Measurements from ENCODE around the gene TMEM119. TPM values are rescaled to one million over a fixed set of nuclear protein-coding genes. Genes with fewer than 3 reads are reported as not detected.
"Not testable (repeated sequence)": the region's sequence is repeated elsewhere in the genome, so short reads cannot be mapped to it uniquely, and the experiment has no call there.

TMEM119 gene
- total RNA-seq, 4 donors from 2014 or later = 0.24 to 10.9 (median 6.3) TPM

DNA sequence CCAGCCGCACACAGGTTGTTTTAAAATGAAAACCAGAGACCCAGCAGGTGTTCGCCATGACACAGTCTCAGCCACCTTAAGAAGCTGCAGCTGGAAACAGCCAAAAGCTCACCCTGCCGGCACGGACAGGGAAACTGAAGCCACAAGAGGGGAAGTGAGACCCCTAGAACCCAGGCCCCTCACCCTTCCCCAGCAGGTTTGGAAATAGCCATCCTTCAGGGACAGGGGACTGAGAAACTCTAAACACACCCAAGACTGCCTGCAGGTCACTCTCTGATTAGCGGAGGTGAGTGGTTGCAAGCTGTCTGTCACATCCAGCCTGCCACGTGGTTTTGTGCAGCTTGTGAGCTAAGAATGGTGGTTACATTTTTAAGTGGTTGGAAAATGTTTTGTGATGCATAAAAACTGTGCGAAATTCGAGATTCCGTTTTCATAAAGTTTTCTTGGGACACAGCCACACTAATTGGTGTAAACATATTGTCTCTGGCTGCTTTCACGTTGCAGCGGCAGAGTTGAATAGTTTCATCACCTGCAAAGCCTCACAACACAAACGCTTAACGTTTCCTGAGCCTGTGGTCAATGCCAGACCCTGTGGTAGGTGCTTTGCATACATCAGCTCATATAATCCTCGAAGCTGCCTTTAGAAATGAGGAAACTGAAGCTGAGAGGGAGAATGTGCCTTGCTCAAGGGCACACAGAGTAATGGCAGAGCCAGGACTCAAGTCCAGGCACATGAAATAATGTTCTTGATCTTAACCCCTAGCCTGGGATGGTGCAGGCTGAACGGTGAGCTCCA lies 37.5 kb upstream of the TMEM119 start:
- Histone ChIP-seq H3K4me1 (peaks cover 31% of the 10 kb centered on the region), H3K36me3 (no peaks in the 10 kb centered on the region), H3K27me3 (peaks cover 5% of the 10 kb centered on the region), H3K9me3 (no peaks in the 10 kb centered on the region), H3K4me3 (no peak overlapping the region), H3K27ac (peak overlapping the region; percentile 7)
- TF ChIP-seq POLR2A (IDR thresholded peaks at IDR 0.05) (no peak), EP300 (IDR thresholded peaks at IDR 0.05) (no peak), POLR2AphosphoS5 (IDR thresholded peaks at IDR 0.05) (no peak)
- TF ChIP-seq, protein P1, sequence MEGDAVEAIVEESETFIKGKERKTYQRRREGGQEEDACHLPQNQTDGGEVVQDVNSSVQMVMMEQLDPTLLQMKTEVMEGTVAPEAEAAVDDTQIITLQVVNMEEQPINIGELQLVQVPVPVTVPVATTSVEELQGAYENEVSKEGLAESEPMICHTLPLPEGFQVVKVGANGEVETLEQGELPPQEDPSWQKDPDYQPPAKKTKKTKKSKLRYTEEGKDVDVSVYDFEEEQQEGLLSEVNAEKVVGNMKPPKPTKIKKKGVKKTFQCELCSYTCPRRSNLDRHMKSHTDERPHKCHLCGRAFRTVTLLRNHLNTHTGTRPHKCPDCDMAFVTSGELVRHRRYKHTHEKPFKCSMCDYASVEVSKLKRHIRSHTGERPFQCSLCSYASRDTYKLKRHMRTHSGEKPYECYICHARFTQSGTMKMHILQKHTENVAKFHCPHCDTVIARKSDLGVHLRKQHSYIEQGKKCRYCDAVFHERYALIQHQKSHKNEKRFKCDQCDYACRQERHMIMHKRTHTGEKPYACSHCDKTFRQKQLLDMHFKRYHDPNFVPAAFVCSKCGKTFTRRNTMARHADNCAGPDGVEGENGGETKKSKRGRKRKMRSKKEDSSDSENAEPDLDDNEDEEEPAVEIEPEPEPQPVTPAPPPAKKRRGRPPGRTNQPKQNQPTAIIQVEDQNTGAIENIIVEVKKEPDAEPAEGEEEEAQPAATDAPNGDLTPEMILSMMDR (IDR thresholded peaks at IDR 0.05) = no peak
- DNase-seq (ENCODE audit: low spot score in 2 of 2) = peak; percentile 32 to 63
- 44% methylated on average over 15 of the region's 15 CpGs for WGBS

DNA sequence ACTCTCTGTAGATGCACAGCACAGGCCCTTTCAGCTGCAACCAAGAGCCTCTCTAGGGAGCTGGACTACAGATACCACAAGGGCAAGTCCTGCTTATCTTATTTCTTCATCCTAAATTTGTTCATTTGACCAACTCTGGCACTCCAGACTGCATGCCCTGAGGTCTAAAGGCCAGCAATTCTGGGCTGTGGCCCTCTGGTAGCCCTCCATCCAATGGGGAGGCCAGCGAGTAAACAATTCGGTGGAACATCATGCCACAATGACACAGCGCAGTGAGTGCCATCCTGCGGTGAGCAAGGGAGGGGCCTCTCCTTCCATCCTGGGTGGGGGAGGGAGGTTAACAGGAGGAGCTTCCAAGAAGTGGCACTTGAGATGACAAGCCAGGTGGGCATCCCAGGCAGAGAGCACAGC lies 36.5 kb upstream of the TMEM119 start:
- 78% methylated on average over 4 of the region's 4 CpGs for WGBS
- Histone ChIP-seq H3K4me3 (no peak overlapping the region), H3K4me1 (peaks cover 42% of the 10 kb centered on the region), H3K27ac (peak overlapping the region; percentile 2), H3K36me3 (no peaks in the 10 kb centered on the region), H3K9me3 (no peaks in the 10 kb centered on the region), H3K27me3 (peaks cover 5% of the 10 kb centered on the region)
- peak; percentile 62 to 72 for DNase-seq (ENCODE audit: low spot score in 2 of 2)
- TF ChIP-seq, protein P1 (IDR thresholded peaks at IDR 0.05) = no peak
- TF ChIP-seq EP300 (IDR thresholded peaks at IDR 0.05) (no peak), POLR2AphosphoS5 (IDR thresholded peaks at IDR 0.05) (no peak), POLR2A (IDR thresholded peaks at IDR 0.05) (no peak)

DNA sequence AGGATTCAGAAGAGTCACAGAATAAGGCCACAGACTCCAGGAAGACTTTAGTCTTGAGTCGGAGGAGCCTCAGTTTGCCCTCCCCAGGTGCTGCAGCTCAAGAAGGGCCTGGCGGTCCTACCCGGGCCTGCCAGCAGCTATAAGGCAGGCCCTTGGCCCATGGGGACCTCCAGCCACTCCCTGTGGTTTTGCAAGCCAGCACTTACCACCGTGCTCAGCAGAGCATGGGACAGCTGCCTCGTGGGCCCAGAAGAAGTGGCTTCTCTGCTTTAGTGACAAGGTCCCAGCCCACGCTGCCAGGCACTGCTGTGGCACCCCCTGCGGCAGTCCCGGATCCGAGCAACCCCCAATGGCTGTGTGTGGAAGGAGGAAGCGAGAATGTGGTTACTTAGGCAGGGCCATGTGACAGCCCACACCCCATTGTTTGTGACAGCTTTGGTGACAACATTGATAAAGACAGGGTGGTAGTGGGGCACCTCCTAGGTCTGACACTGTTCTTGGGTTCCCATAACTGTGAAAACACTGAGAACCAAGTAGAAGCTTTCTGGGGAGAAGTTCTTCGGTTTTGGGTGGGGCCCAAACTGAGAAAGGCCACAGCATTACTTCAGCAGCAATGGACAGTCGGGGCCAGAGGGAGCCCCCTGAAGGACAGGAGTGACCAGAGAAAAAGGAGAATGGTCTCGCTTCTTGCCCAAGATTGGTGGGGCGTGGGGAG lies 35.8 kb upstream of the TMEM119 start, which contains the start of gene SELPLG:
SELPLG (minus strand) TSS at position 361 of the 715 bp plus-strand sequence. CDS start 9,587 bp downstream, outside the sequence.
- DNase-seq (ENCODE audit: low spot score in 2 of 2) = peak; percentile 74 to 82
- Histone ChIP-seq H3K4me1 (peaks cover 43% of the 10 kb centered on the region), H3K27me3 (peaks cover 5% of the 10 kb centered on the region), H3K27ac (peak within 1 kb of the TSS; percentile 2), H3K9me3 (no peaks in the 10 kb centered on the region), H3K36me3 (no peaks in the 10 kb centered on the region), H3K4me3 (peak within 1 kb of the TSS; percentile 11)
- TF ChIP-seq, protein P1 (IDR thresholded peaks at IDR 0.05) = no peak
- TF ChIP-seq POLR2AphosphoS5 (IDR thresholded peaks at IDR 0.05) = no peak
- no peak for TF ChIP-seq EP300 (IDR thresholded peaks at IDR 0.05)
- TF ChIP-seq POLR2A (IDR thresholded peaks at IDR 0.05) = no peak
- WGBS = 82% methylated on average over 11 of the region's 14 CpGs

DNA sequence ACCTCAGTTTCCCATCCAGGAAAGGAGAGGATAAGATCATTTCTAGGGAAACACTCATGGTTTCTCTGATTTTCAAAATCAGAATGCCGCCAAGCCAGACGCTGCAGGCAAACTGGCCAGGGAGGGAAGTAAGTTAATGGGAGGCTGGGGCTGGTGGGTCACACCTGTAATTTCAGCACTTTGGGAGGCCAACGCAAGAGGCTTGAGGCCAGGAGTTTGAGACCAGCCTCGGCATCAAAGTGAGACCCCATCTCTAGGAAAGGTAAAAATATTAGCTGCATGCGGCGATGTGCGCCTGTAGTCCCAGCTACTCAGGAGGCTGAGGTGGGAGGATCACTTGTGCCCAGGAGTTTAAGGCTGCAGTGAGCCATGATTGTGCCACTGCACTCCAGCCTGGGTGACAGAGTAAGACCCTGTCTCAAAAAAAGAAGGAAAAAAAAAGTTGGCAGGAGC lies 35.2 kb upstream of the TMEM119 start:
- H3K27me3 ChIP-seq = peaks cover 5% of the 10 kb centered on the region
- peak overlapping the region; percentile 2 for H3K27ac ChIP-seq
- H3K9me3 ChIP-seq = no peaks in the 10 kb centered on the region
- peak overlapping the region; percentile 11 for H3K4me3 ChIP-seq
- H3K4me1 ChIP-seq = peaks cover 43% of the 10 kb centered on the region
- DNase-seq (ENCODE audit: low spot score in 2 of 2) = peak; percentile 21 to 70
- WGBS = 91% methylated on average over 7 of the region's 7 CpGs
- H3K36me3 ChIP-seq = no peaks in the 10 kb centered on the region
- TF ChIP-seq, protein P1 (IDR thresholded peaks at IDR 0.05) = no peak
- TF ChIP-seq POLR2AphosphoS5 (IDR thresholded peaks at IDR 0.05) (no peak), EP300 (IDR thresholded peaks at IDR 0.05) (no peak), POLR2A (IDR thresholded peaks at IDR 0.05) (no peak)

DNA sequence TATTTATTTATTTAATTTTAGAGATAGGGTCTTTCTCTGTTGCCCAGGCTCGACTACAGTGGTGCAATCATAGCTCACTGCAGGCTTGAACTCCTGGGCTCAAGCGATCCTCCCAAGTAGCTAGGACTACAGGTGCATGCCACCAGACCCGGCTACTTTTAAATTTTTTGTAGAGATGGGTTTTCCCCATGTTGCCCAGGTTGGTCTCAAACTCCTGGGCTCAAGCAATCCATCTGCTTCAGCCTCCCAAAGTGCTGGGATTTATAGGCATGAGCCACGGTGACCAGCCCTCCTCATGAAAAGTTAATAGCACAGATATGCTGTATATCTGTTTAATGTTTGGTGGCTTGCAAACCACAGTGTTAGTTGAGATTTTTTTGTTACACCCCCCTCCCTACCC lies 33.4 kb upstream of the TMEM119 start:
- 97% methylated on average over 4 of the region's 4 CpGs for WGBS
- H3K9me3 ChIP-seq; H3K36me3 ChIP-seq; H3K4me3 ChIP-seq; H3K27me3 ChIP-seq; H3K27ac ChIP-seq; DNase-seq (ENCODE audit: low spot score in 2 of 2): not testable (repeated sequence)
- peaks cover 45% of the 10 kb centered on the region for H3K4me1 ChIP-seq
